Fibroblast of mammary gland (primary cell): Measurements from ENCODE around the gene TSHZ2.
"Not testable (repeated sequence)": the region's sequence is repeated elsewhere in the genome, so short reads cannot be mapped to it uniquely, and the experiment has no call there.

Source experiments
- DNase-seq: peaks from one replicate; pipeline ENCODE4 v3.0.0-alpha.2; 2010; ENCODE audit warnings: low read depth
- H3K4me3 ChIP-seq: 2 replicates; pipeline ENCODE4 v1.5.1; 2011; ENCODE audit warnings: low read depth, mild to moderate bottlenecking, low read length, moderate library complexity; ENCODE audit not compliant: control insufficient read depth
- CTCF ChIP-seq: conservative IDR thresholded peaks from 2 replicates; pipeline ENCODE4 v1.5.1; 2011; ENCODE audit warnings: low read depth, low read length, inconsistent platforms; ENCODE audit not compliant: control insufficient read depth, insufficient read depth

The TSHZ2 gene

GRCh38 chr20:53533500-53533899, 561.3 kb downstream of the TSHZ2 start:
- H3K4me3 ChIP-seq: no peak overlapping the region
- TF ChIP-seq CTCF: no peak
- no peak for DNase-seq

- DNase-seq: no peak
These were observed 561.9 kb downstream of the TSHZ2 start for GRCh38 chr20:53534037-53534436.

GRCh38 chr20:53535878-53536277, 563.7 kb downstream of the TSHZ2 start:
- no peak for DNase-seq
- no peak for TF ChIP-seq CTCF
- H3K4me3 ChIP-seq: no peak overlapping the region

More at GRCh38 chr20:53534037-53534436, 561.9 kb downstream of the TSHZ2 start:
- no peak overlapping the region for H3K4me3 ChIP-seq
- no peak for TF ChIP-seq CTCF

- DNase-seq, H3K4me3 ChIP-seq: not testable (repeated sequence)
These were observed 564.2 kb downstream of the TSHZ2 start for GRCh38 chr20:53536382-53536781.

- DNase-seq: no peak
- H3K4me3 ChIP-seq: no peak overlapping the region
- no peak for TF ChIP-seq CTCF
These were observed 567.4 kb downstream of the TSHZ2 start for GRCh38 chr20:53539516-53539915.
